ENCODE measurements around the gene MGMT.

The MGMT gene

DNA sequence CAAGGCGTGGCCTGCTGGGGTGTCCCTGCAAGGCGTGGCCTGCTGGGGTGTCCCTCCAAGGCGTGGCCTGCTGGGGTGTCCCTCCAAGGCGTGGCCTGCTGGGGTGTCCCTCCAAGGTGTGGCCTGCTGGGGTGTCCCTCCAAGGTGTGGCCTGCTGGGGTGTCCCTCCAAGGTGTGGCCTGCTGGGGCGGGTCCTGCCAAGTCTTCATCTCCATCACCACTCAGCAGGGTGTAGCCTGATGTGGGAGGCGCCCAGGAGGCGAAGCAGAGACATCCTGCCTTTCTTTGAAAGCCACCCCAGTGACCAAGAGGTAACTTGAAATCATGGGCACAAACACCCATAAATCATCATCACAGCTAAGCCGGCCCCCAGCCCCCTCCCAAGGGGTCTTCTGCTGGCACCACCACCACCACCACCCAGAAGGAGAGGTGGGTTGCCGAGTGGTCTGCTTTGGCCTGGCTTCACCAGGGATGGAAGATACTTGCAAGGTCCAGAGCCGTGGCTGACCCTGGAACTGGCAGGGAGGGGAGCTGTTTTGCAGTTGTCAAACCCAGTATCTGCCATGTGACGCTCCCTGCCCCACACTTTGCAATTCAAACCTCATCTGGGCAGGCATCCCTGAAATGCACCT, 306.4 kb downstream of the MGMT start:
- DNase-seq (ENCODE audit: low read depth in 2 of 2): no peak

DNA sequence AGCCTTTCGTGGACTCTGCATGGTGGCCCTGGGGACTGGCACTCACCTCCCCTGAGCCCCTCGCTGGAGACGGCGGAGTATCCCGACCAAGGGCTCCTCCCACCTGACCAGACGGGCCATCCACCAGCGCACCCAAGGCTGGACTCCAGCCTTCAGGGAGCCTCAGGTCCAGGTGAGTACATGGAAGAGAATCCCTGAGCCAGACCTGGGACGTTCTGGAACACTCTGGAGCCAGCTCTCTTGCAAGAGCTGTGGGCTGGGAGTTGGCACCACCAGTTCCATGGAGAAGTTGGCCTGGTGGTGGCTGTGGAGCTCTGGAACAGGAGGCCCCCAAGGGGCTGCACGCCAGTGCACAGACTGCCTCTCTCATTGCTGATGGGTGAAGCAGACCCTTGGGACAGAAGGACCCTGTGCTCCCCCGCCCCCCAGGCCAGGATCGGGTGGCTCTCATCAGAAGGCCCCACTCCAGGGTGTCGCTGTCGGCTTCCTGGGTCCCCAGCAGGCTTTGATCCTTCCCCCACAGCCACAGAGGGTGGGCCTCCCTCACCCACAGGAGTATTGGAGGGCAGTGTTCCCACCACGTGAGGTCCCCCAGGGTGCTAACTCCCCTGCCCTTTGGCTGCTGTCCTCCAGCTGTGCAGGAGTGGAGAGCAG, 307.2 kb downstream of the MGMT start:
- no peak for DNase-seq (ENCODE audit: low read depth in 2 of 2)

DNA sequence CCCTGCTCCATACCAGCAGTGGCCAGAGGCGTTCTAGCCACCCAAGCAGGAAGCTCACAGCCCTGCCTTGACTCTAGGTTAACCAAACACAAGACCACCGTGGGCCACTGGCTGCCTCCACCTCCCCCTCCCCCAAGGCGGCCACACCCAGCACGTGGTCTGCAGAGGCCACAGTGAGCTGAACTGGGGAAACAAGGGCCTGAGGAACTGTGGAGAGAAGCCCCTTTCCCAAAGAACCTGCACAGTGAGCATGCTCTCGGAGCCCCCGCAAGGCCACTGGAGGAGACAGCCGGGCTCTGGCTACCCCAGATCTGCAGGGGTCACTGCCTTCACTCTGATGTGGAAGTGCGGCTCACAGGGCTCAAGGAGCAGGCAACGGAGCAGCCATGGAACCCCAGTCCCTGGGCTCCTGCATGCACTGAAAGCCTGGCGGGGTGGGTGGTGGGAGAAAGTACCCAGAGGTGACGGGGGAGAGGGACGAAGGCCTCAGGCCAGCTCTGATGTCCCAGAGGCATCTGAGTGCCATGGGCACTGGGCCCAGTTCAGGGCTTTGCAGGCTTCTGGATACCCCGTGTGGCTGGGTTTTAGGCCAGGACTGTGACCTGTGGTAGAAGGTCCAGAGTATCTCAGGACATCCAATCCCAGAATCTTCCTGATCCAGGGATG, 307.8 kb downstream of the MGMT start:
- DNase-seq (ENCODE audit: low read depth in 2 of 2): no peak

DNA sequence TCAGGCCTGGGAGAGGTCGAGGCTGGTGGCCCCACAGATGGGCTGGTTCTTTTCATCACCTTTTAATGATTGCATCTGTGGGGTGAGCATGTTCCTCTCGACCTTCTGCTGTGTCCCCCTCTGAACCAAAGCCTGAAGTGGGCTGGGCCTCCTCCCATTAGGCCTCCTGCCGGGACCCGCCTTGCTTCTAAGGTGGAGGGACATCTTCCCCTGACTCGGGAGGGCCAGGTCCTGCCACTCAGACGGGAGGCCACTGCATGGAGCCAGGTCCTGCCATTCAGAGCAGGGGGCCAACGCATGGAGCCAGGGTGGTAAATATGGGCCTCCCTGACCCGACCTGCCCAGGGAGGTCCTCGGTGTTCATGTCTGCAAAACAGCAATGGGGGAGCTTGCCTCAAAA, 308.6 kb downstream of the MGMT start:
- DNase-seq (ENCODE audit: low read depth in 2 of 2): no peak

DNA sequence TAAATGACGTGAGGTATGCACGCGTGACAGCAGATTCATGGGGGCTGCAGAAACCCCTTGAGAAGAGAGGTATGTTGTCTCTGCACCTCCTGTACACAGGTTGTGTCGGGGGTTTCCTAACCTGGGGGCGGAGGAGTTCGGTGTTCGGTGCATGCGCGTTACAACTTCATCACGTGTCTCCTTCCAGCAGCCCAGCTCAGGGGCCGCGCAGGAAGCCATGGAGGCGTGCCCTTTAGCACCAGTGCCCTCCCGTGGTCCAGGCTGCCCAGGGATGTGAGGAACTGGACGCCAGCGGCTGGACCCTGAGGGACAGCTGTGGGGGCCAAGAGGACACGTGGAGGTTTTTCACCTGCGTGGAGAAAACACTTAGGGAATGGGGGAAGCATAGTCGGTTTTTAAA, 310.6 kb downstream of the MGMT start:
- DNase-seq (ENCODE audit: low read depth in 2 of 2): no peak

DNA sequence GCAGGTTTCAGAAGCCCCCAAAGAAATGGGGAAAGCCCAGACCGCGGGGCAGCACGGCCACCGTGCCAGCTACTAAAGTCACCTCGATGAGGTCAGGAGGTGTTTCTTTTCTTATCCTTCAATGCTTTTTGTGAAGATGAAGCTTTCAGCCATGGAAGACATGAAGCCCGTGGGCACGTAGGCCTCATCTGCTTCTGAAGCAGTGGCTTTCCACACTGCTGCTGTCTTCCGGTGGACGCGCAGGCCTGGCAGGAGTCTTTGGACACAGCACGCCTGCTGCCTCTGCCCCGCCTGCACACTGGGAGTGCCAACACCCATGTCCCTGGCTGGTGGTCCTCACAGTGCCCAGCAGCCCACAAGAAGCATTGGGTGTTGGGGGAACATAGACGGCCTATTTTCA, 311.5 kb downstream of the MGMT start:
- no peak for DNase-seq (ENCODE audit: low read depth in 2 of 2)

DNA sequence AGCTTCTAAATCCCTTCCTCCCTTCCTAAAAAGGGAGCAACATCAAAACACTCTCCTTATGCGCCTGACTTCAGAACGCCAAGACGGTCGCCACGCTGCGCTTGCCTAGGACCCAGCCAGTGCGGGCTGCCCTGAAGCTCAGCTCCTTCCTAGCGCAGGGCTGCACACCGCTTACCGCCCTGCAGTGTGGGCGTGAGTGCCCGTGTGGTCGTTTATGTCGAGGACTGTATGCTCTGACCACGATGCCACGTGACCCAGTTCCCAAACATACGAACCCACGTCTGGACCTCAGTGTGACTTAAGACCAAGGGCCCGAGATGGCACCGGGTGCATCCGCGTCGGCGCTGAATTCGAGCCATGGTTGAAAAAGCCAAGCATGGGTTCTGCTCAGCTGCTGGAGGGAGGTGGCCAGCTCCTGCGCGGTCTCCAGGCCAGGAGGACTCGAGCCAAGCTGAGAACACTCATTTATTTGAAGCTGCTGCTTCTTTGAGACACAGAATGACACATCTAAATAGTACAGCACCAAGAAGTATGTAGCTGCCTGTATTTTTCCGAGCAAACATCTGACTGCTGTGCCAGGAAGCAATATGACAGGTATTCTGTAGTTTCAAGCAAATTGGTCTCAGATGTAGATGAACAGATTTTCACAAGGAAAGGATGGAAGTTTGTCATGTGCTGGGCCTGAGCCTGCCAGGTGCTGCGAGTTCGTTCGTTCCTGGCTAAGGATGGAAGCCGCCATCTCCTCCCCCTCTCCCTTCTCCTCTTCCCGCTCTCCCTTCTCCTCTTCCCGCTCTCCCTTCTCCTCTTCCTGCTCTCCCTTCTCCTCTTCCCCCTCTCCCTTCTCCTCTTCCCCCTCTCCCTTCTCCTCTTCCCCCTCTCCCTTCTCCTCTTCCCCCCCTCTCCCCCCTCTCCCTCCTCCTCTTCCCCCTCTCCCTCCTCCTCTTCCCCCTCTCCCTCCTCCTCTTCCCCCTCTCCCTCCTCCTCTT, 312.4 kb downstream of the MGMT start:
- DNase-seq (ENCODE audit: low read depth in 2 of 2): no peak

DNA sequence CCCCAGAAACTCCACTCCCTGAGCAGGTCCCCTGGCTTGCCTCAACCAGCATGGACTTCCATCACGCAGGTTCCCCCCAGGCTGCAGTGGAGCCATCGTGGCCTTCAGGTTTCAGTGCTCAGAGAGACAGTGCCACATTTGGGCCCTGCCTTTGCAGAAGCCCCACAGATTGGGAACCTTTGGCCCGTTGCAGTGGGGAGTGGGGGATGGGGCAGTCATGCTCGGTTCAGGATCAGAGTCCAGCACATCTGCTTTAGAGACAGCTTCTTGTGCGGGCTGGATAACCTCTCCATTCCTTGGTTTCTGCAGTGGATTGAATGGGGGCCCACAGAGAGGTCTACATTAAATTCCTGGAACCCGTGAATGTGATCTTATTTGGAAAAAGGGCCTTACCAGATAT, 313.2 kb downstream of the MGMT start:
- DNase-seq (ENCODE audit: low read depth in 2 of 2): no peak

DNA sequence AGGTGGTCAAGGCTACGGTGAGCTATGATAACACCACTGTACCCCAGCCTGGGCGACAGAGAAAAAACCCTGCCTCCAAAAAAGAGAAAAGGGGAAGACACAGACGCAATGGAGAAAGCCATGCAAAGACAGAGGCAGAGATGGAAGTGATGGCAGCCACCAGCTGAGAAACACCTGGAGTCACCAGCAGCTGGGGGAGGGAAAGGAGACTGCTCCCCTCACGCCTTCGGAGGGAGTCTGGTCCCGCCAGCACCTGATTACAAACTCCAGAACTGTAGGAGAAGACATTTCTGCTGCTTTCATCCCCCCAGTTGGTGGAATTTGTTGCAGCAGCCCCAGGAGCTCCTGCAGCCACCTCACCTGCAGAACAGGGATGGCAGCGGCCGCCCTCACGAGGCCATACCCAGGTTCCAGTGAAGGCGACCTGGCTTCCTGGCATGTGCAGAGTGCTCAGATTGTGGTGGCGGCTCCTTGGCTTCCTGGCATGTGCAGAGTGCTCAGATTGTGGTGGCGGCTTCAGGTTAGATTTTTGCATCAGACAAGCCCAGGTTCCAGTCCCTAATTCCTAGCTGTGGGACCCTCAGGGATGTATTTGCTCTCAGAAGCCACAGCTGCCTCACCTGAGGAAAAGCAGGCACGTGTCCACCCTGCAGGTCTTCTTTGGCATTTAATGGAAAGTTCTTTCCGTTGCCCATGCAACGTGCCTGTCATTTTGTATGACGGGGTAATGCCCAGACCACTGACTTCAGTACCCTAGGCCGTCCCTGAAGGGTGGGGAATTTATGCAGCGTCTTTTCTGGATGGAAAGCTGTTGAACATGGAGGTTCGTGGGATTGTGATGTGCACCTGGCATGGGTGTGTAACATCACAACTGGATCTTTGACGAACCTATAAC, 314.1 kb downstream of the MGMT start:
- DNase-seq (ENCODE audit: low read depth in 2 of 2): no peak

DNA sequence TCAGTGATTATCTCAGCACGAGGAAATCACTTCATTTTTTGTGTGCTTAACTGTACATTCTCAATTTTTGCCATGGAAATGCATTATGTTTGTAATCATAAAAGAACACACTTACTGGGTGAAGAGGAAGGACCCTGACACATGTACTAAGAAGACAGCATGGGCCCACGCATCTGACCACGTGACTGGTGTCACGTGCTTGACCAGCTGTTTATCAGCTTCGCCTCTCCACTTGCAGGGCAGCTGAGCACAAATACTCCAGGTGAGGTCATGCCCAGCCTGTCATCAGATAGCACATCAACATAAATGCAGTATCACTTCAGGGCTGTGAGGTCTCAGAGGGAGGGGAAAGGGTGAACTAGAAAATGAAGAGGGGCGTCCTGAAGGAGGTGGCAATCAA, 317.2 kb downstream of the MGMT start:
- no peak for DNase-seq (ENCODE audit: low read depth in 2 of 2)

DNA sequence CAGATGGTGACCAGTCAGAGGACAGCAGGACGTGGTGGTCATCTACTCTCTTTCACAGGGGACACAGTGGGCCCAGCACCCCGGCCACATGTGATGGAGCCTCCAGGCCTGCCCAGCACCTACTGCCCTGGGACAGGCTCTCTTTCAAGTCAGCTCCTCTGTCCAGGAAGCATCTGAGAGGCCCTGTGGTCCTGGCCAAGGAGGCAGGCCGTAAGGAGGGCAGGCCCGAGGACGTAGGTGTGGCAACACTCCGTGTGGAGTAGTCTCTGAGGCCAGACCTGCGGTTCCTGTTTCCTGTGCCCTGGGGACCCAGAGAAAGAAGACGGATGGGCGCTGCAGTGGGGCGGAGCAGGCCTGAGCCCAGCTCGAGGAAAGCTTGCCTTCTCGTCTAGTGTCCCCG, 317.9 kb downstream of the MGMT start:
- no peak for DNase-seq (ENCODE audit: low read depth in 2 of 2)

DNA sequence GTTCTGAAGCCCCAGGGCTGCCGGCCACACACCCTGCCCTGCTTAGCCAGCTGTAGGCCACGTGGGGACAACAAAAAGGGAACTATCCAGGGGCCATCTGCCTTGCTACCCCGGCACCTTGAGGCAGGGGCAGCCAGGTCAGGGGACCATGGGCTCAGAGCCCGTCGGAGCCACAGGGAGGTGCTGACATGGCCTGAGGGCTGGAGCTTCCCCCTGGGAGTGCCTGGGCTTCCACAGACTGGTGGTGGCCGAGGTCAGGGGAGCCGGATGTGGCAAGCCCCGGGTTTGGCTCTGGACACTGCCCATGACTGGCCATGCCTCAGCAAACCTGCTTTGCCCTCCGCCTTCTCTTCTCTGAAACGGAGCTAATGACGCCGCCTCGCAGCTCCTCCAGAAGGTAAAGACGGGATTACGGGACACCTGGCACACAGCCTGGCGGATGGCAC, 318.5 kb downstream of the MGMT start:
- no peak for DNase-seq (ENCODE audit: low read depth in 2 of 2)

DNA sequence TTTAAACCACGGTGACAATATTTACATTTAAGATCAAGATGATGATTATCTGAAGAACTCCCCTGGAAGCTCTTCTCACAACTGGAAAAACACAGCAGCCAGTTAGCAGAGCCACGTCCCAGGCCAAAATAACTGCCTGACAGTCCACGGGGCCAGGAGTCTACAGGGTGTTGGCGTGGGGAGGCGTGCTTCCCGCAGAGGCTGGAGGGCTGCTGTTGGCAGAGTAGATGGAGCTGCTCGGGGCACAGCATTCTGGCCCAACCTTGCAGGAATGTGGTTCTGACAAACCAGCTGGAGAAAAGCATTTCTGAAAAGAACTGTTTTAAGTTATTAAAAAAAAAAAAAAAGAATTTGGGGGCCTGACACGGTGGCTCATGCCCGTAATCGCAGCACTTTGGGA, 319.2 kb downstream of the MGMT start:
- DNase-seq (ENCODE audit: low read depth in 2 of 2): no peak

DNA sequence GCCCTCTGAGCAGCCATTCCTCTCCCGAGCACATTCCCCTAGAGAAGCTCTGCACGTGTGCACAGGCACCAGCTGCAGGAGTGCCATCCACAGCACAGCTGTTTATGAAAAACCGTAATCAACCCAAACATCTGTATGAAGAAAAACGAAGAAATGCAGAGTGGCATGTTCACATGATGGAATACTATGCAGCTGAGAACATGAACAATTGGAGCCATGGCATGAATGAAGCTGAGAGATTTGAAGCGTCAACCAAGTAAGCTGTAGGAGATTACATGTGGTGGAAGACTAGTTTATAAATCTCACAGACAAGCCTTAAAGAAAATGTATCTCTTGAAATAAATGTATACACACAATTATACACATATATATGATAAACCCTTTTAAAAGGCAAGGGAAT, 320.5 kb downstream of the MGMT start:
- DNase-seq (ENCODE audit: low read depth in 2 of 2): no peak

DNA sequence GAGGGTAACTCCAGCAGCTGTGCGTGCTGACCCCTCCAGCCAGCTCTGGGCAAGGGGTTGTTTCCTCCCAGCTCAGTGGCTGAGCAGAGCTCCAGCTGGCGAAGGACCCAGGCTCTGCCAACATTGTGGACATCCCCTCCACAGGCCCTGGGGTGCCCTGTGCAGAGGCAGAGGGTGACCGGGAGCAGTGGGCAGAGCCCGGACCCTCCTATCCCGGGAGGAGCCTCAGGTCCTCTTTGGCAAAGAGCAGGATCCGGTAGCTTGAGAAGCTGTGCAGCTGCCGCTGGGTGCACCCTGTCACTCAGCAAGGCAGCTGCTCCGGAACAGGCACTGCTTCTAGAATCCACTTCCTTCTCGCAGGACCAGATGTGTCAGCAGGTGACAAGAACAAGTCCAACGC, 321.2 kb downstream of the MGMT start:
- no peak for DNase-seq (ENCODE audit: low read depth in 2 of 2)

DNA sequence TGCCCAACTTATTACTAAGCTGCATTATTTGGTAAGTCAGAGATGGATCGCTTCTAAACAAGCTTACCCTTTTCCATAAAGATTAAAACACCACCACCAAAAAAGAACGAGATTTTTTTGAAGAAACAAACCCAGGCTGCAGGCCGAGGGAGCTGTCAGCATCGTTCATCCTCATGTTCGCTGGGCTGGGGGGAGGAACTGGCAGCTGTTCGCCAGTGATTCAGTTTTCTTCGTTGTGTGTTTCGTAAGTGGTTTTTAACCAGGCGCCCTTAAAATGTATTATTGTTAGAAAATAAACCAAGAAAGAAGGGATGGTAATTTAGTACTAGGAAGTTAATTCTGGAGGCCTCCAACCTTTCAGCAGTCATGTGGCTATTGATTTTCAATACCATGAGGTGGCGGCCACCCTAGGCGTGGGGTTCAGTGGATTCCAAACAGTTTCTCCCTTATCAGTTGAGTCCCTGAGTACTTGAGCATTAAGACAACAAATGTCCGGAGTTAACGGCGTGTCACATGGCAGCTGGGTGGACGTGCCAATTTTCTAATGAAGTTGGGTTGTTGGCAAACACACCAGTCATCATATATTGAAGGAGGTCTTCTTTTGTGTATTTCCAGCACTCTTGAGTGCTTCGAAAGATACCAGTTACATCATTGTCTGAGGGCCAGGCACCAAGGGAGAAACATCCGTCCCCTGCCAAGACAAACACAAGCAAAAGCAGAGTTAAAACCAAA, 323.8 kb downstream of the MGMT start:
- no peak for DNase-seq (ENCODE audit: low read depth in 2 of 2)

DNA sequence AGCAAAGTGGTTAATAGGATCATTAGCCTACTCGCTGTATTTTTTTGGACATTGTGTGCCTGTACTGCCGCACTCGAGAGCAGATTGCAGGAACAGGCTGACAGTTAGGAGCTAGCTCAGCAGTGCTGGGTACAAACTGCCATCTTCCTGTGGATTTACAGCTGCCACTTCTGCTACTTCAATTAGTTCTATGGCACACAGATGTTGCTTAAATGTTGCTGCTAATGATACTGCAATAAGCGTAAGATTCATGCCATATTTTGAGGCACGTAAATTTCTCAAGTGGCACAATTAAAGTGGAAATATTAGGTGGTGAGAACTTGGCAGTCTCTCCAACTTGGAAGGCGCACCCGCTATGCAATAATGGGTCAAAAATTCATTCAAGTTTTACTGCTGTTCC, 325.1 kb downstream of the MGMT start:
- no peak for DNase-seq (ENCODE audit: low read depth in 2 of 2)

DNA sequence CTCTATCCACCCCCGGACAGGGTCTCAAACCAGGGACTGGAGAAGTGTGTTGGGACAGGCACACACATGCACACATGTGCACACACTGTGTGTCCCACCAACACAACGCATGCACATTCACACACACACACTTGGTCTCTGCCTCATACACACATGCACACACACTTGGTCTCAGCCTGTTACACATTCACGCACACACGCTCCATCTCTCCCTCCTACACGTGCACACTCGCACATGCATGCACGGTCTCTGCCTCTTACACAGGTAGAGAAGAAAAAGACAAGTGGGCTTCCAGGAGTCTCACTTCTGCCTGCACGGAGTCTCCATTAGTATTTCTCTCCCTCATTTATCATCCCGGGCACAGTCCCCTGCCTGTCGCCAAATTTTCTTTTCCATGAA, 325.8 kb downstream of the MGMT start:
- no peak for DNase-seq (ENCODE audit: low read depth in 2 of 2)

DNA sequence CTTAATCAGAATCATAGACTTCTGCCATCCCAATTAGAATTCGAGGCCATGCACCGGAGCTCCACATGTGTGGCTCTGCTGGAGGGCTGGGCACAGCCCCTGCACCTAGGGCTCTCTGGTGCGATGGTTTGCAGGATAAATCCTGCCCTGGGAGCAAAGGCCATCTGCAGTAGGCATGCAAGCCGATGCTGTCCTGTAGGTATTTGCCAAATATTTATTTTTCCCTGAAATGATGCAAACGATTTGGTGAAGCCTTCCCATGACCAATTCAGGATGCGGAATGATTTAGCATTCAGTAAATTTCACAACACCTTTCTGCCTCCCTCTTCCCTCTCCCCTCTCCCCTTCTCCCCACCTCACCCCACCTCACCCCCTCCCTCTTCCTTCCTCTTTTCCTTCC, 326.4 kb downstream of the MGMT start:
- DNase-seq (ENCODE audit: low read depth in 2 of 2): no peak

DNA sequence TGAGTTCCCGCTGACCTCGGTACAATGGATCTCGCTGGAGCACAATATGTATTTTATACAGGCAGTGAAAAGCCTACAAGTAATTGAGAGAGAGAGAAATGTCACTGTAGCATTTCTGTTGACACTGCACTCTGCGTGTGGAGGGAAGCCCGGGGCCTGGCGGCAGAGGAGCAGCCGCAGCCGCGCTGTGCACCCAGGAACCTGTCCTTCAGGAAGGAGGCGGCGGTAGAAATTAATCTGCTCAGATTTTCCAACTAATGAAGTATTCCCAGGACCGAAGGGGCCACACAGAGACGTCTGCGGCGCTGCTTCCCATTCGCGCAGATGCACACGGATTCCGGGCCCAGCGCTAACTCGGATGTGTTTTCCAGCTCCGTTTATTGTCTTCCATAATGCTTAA, 327.0 kb downstream of the MGMT start:
- DNase-seq (ENCODE audit: low read depth in 2 of 2): no peak

Data from stimulated activated CD4-positive, alpha-beta T cell treated with anti-CD3 and anti-CD28 coated beads, Interleukin-15, amount 100 ng/mL, for 48 hours (primary cell).